Measurements from ENCODE around the gene POP4. TPM values are rescaled to one million over a fixed set of nuclear protein-coding genes. Genes with fewer than 3 reads are reported as not detected.

Gene POP4
- total RNA-seq, 2 experiments from 2014 or later: 137 to 142 TPM

DNA sequence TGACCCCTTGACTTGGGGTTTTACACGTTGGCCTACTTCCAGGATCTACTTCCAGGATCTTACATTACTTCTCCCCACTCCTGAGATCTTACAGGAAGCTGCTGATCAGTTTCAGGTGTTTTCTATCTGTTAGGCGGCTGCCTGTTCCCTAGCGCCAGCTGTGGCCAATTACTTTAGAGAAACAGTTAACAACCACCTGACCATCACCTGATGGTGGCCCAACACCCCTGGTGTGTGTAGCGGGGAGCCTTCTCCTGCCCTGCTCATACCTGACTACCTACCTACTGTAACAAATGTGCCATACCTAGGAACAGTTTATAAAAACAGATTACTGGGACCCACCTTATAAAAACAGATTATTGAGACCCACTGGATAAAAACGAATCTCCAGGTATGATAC lies 2.8 kb upstream of the POP4 start:
- ChIA-PET CTCF (interaction anchor here (0.7 kb wide), 1 partner anchor 113 kb away, joined by 3 read pairs; no protein-coding TSS in a partner anchor), POLR2A (interaction anchor here (0.5 kb wide), 1 partner anchor 83 kb away, joined by 3 read pairs; no protein-coding TSS in a partner anchor)

DNA sequence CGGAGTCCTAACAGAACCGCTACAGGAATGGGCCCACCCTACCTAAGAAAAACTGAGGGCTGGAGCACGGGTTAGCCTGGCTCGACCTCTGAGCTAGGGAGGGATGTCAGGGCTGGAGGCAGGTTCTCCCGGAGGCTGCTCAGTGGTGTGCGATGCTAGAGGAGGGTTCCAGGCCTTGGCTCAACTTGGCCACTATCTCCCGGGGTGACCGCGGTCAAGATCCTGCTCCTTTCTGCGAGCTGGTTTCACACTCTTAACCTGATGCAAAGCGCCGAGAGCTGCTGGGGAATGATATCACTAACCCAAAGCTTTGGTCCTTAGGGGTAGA lies 301 bp downstream of the POP4 start:
- POLR2A ChIA-PET: interaction anchor here (1.0 to 2.2 kb wide), 13 partner anchors 14 to 335 kb away, joined by 3 to 29 read pairs (median 6); partner anchors contain the start of genes C19orf12, PLEKHF1 and URI1

DNA sequence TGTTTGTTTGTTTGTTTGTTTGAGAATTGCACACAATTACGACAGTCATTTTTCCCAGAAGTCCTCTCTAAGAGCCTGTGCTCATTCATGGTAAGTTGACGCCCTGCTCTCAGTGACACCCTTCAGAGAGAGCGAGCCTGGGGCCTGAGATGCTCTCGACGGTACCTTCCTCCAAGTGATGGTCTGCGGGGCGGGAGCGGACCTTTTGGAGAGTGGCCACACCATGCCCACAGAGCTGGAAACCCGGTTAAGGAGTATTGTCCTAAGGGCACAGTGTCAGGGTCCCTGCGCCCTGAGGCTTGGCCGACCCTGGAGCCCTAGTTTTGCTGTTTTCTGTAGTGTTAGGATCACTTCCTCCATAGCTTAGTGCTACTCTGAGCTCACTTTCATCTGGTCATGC lies 3.6 kb downstream of the POP4 start:
- POLR2A ChIA-PET: no interaction called here
- CTCF ChIA-PET: interaction anchor here (0.6 to 5.2 kb wide), 14 partner anchors 12 to 107 kb away, joined by 3 to 74 read pairs (median 8); partner anchors contain the start of gene PLEKHF1

More for the DNA sequence above, 301 bp downstream of the POP4 start:
- CTCF ChIA-PET: interaction anchor here (1.1 to 3.0 kb wide), 10 partner anchors 15 to 110 kb away, joined by 3 to 18 read pairs (median 6); partner anchors contain the start of genes C19orf12 and PLEKHF1

DNA sequence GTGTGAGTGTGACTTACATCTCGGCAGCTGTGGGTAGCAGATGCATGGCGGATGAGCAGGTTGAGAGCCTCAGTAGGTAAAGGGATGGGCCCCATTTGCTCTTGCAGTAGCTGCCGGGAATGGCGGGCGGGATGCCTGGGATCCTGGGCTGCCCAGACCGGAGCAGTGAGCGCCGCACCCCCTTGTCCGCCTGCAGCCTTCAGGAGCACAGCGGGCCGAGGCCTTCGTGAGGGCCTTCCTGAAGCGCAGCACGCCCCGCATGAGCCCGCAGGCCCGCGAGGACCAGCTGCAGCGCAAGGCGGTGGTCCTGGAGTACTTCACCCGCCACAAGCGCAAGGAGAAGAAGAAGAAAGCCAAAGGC lies 4.1 kb downstream of the POP4 start:
- POLR2A ChIA-PET: interaction anchor here (0.5 to 1.2 kb wide), 4 partner anchors 14 to 120 kb away, joined by 3 to 8 read pairs (median 5); no protein-coding TSS in a partner anchor
- CTCF ChIA-PET: interaction anchor here (0.6 to 5.2 kb wide), 21 partner anchors 11 to 120 kb away, joined by 3 to 74 read pairs (median 8); partner anchors contain the start of gene PLEKHF1

DNA sequence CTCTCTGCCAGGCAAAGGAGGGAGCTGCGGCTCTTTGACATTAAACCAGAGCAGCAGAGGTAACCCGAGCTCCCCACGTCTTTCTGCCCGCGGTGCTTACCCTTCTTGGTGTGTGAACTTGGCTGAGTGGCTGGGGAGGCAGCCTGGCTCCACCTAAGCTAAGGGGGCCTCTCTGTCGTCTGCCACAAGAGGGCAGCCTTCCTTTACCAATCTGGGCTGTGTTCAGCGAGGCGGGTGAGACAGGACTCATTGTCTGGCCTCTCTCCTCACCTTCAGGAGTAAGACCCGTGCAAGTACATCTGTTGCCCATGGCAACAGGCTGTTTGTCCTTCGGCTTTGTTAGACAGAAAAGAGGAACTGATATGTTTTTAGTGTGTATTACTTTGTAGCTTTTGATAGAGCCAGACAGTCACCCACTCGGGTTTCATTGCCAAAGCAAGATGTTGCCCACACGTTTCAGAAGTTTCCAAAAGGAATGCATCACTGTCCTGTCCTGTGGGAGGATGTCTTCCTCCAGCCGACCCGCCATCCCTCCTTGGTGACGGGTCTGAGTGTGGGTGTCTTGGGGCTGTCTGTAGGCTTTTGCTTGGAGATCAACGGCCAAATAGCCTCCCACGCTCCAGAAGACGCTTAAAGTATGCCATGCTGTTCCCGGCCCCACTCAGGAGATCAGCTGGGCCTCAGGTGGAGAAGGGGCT lies 4.6 kb downstream of the POP4 start:
- POLR2A ChIA-PET: interaction anchor here (0.5 to 1.2 kb wide), 5 partner anchors 13 to 120 kb away, joined by 3 to 8 read pairs (median 5); partner anchors contain the start of gene PLEKHF1
- CTCF ChIA-PET: interaction anchor here (0.7 to 5.2 kb wide), 21 partner anchors 11 to 120 kb away, joined by 3 to 74 read pairs (median 8); partner anchors contain the start of gene PLEKHF1

DNA sequence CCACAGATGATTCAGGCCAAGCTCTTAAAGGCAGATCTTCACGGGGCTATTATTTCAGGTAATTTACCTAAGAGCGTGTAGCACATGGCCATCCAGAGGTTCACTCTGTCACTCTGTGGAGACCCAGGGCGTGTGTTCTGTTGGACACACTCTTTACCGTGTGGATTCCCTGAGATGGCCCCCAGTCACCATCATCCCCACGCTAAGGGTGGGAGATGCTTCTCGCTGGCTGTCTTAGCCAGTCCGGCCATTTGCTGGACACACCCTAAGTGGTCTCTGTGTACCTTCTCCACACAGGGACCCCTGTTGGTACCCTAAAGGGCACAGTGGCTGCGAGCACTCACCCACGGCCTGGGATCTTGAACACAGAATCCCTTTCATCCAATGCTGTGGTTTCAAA lies 6.0 kb downstream of the POP4 start:
- ChIA-PET POLR2A (interaction anchor here (0.7 to 1.0 kb wide), 2 partner anchors 53 to 61 kb away, joined by 3 to 5 read pairs; partner anchors contain the start of gene PLEKHF1), CTCF (interaction anchor here (0.6 to 5.2 kb wide), 7 partner anchors 9 to 105 kb away, joined by 3 to 74 read pairs (median 29); no protein-coding TSS in a partner anchor)

DNA sequence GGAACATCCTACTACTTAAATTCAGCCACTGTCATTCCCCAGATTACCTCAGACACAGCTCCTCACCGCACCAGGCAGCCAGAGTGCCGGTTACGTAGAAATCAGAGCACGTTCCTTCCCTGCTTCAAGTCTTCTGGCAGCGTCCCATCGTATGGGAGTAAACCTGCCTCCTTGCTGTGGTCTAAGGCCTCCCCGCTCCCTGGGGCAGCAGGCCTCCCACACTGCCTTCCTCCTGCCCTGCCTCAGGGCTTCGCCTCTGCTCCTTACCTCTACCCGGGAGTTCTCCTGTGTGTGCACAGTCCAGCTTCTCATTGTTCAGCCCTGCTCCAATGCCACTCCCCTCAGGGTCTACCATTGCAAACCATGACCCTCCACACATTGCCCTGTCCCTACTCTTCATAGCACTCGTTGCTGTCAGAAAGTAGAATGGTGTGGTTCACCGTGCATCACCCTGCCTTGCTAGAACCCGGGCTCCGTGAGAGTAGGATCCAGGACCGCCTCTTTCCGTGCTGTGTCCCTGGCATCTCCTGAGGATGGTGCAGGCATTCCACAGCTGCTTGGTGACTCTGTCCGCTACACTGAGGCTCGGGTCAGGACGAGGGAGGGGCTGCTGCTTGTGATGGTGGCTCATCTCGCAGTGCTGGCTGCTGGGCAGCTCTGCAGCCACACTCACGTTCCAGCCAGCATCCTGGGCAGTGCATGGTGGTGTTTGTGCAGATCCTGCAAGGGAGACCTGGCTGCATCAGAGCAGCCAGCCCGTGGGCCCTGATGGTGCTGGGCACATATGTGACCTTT lies 6.9 kb downstream of the POP4 start:
- ChIA-PET POLR2A (no interaction called here), CTCF (interaction anchor here (1.3 to 4.1 kb wide), 3 partner anchors 60 to 82 kb away, joined by 3 to 74 read pairs (median 25); no protein-coding TSS in a partner anchor)

DNA sequence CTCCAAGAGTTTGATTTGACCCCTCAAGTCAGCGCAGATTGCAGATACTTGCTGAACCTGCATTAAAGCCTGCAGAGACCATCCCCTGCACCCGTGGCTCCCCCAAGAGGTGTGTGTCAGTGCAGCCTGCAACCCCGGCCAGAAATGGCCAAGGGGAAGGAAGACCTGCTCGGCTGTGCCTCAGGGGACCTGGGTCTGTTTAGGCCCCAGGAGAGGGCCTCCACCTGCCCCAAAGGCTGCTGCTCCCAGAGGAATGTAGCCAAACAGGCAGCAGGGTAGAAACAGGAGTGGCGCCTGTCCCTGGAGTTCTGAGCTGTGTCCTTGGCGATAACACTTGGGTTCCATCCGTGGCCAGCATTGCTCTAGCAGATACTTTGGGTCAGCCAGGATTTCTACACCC lies 8.0 kb downstream of the POP4 start:
- ChIA-PET CTCF (interaction anchor here (1.3 kb wide), 1 partner anchor 80 kb away, joined by 3 read pairs; no protein-coding TSS in a partner anchor), POLR2A (no interaction called here)

DNA sequence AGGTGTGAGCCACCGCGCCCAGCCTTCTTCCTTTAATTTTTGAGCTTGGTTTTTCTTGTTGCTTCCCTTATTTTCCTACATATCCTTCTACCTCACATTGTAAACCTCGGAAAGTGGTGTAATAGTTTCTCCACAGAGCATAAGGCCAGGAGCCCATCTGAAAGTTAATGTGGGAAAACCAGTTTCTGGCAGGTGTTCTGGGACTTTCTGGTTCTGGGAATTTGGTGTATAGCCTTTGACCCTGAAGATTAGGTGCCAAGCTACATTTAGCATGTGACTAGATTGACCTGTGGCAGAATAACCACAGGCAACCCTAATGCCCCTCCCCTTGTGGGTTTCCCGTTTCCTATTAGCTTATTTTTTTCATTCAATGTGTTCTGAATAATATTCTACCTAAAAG lies 8.7 kb downstream of the POP4 start:
- POLR2A ChIA-PET: interaction anchor here (0.7 kb wide), 1 partner anchor 64 kb away, joined by 3 read pairs; no protein-coding TSS in a partner anchor

DNA sequence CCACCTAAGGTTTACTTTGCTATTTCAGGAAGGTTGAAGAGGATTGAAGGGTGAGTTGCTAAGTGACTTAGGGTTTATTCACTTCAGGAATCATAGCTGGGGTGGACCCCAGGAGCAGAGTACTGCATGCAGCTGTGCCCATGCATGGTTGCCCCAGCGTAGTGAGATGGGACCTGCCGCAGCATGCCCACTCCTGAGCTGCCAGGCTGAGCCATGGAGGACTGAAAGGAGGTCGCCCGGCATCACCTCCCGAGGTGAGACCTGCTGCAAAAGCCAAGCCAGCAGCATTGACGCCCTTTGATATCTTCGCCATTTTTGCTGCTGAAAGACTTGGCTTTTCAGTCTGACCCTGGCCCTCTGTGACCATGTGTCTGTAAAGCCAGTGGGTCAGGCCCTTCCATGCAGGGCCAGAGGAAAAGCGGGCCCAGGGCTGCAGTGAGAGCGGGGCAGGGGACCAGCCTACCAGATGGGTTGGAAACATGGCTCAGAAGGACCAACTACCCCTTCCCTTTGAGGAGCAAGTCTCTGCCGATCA lies 9.9 kb downstream of the POP4 start:
- ChIA-PET CTCF (interaction anchor here (1.4 to 1.7 kb wide), 2 partner anchors 78 to 101 kb away, joined by 4 to 6 read pairs; no protein-coding TSS in a partner anchor), POLR2A (no interaction called here)

More for the DNA sequence above, 8.7 kb downstream of the POP4 start:
- CTCF ChIA-PET: interaction anchor here (0.6 to 1.4 kb wide), 2 partner anchors 80 to 102 kb away, joined by 3 to 6 read pairs; no protein-coding TSS in a partner anchor

DNA sequence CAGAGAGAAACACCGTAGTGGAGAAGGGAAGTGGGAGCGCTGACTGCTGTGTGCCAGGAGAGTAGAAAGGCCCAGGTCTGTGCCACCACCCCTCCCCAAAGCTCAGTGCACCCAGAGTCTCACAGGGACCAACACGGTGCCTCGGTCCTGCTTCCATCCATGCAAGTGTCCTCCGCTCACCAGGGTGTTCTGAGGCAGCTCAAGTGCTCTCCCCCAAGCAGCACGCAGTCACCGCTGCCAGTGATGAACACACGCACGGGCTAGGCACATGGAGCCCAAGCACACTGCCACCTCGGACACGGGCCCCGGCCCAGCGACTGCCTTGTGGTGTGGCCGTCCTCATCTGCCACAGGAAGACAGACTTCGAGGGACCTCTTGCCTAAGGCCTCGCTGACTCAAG lies 10.5 kb downstream of the POP4 start:
- POLR2A ChIA-PET: interaction anchor here (0.8 kb wide), 1 partner anchor 51 kb away, joined by 3 read pairs; no protein-coding TSS in a partner anchor

DNA sequence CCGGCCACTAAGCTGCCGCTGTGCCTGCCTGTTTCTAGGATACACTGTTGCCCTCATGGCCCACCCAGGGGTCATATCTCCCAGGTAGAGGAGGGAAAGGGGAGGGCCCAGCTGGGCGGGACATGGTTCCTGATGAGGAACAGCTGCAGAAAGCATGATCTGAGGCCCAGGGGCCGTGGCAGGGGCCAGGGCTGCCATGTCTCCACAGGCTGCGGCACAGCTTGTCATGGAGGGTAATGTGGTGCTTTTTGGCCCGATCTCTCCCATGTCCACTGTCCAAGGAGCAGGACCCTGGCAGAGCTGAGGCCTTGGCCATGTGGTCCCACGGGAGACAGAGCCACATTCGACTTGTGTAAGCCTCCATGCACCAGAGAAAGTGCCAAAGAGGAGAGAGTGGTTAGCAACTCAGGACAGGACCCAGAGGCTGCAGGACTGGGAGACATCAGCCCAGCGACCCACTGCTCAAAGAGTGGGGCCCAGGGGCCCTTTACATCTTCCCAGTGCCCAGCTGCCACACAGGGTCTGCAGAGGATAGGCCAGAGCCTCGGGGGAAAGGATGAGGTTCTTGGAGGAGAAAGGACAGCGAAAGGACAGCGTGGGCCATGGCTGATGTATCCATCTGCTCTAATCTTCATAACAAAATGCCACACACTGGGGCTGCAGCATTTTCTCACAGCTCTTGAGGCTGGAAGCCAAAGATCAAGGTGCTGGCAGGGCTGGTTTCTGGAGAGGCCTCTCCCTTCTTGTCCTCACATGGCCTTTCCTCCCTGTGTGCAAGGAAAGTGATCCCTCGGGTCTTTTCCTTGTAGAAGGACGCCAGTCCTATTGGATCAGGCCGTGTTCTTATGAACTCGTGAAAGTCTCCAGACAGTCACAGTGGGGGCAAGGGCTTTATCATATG lies 11.5 kb downstream of the POP4 start:
- CTCF ChIA-PET: interaction anchor here (0.8 to 7.2 kb wide), 6 partner anchors 8 to 99 kb away, joined by 3 to 57 read pairs (median 4); no protein-coding TSS in a partner anchor
- POLR2A ChIA-PET: interaction anchor here (0.8 kb wide), 1 partner anchor 50 kb away, joined by 3 read pairs; no protein-coding TSS in a partner anchor

More for the DNA sequence above, 10.5 kb downstream of the POP4 start:
- CTCF ChIA-PET: interaction anchor here (0.8 to 1.7 kb wide), 4 partner anchors 52 to 100 kb away, joined by 3 to 4 read pairs (median 4); no protein-coding TSS in a partner anchor

DNA sequence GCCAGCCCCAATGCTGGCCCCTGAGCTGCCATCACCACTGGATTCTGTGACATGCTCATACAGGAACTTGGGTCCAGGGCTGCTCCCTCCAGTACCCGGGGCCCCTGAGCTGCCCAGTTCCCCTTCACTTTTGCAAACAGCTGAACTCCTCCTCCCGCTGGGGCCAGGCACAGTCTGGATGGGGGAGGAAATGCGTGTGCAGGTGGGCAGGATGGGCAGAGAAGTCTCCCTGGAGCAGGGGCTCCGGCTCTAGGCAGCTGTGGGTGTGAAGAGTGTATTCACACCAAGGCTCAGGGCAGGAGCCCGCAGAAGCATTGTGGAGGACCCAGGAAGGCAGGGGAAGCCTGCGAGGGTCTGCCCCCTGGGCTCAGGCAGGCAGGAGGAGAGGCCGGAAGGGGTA lies 12.4 kb downstream of the POP4 start:
- ChIA-PET POLR2A (no interaction called here), CTCF (interaction anchor here (1.1 to 7.2 kb wide), 3 partner anchors 9 to 76 kb away, joined by 3 to 57 read pairs (median 6); no protein-coding TSS in a partner anchor)

DNA sequence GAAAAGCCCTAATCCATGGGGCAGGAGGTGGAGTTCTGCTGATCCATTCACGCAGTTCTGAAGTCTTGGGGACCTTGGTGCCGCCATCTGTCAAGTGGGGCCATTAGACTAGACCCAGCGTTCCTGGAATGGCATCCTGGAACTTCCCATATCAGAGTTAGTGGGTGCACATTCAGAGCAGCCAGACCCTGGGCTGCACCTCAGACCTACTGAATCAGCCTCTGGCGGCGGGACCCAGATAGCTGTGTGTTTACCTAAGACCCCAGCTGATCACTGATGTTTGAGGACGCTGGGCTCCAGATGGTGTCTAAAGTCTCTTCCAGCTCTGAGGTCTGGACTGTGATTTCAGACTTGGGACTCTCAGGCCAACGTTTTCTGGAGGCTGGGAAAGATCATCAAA lies 12.8 kb downstream of the POP4 start:
- CTCF ChIA-PET: interaction anchor here (2.0 to 7.2 kb wide), 2 partner anchors 9 to 75 kb away, joined by 6 to 57 read pairs; no protein-coding TSS in a partner anchor
- POLR2A ChIA-PET: no interaction called here

DNA sequence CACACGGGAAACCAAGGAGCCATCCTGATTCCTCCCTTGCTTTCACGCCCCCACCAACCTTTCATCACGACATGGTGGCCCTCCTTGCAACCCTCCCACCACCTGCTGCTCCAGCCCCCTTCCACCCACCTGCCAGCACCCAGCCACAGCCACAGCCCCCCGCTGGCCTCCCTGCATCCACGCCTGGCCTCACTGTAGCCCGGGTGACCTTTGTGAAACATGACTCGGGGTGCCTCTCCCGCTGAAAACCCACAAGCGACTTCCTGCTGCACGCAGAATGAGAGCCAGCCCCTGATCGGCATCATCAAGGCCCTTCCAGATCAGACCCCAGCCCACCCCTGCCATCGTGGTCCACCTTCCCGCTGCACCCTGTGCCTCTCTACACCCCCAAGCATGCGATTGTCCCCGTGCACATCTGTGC lies 14.9 kb downstream of the POP4 start:
- ChIA-PET POLR2A (interaction anchor here (1.2 to 2.8 kb wide), 5 partner anchors 15 to 92 kb away, joined by 4 to 9 read pairs (median 7); partner anchors contain the start of genes PLEKHF1 and POP4), CTCF (interaction anchor here (0.9 to 7.2 kb wide), 9 partner anchors 11 to 96 kb away, joined by 4 to 57 read pairs (median 7); partner anchors contain the start of gene POP4)

DNA sequence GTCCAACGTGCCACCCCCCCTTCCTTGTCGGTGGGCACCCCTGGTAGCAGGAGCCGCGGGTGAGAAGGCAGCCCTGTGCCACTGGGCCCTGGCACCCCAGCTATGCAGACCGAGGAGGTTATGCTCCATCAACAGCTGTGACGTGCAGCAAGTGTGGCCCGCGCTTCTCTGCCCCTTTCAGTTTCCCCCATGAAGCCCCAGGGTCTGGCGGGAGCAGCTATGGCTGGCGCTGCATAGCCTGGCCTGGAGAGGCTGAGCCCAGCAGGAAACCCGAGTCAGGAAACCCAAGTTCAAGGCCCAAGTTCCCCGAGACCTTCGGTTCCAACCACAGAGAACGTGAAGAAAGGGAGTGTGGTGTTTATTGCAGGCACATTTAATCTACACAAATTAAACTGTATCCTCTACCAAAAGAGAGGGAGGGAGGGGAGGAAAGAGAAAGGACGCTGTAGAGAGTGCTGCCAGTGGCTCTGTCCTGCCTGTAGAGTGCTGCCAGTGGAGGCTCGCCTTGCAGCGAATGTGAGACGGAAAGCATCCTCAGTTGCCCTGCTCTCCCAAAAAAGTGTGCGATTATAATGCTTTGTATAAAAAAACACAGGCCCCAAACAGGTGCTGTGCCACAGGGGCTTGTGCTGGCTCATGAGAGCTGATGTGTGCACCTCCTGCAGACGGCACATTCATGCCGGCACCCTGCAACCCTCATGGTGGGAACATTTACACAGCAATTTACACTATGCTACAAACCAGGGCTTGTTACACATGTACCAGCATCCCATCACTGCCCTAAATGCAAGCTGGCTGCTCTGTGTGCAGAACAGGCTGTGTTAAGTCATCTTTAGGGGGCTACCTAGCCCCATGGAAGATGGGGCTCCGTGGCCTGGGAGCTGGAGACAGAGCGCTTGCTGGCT lies 16.3 kb downstream of the POP4 start:
- ChIA-PET POLR2A (interaction anchor here (1.2 to 2.8 kb wide), 6 partner anchors 43 to 90 kb away, joined by 4 to 12 read pairs (median 8); partner anchors contain the start of gene PLEKHF1), CTCF (interaction anchor here (0.7 to 7.2 kb wide), 7 partner anchors 13 to 94 kb away, joined by 3 to 57 read pairs (median 7); partner anchors contain the start of gene POP4)

All from activated CD8-positive, alpha-beta memory T cell treated with anti-CD3 and anti-CD28 coated beads for 36 hours (primary cell).